Sigmoid colon (tissue), 4 donors: ENCODE measurements around the gene KRTAP4-12.
"Not testable (repeated sequence)": the region's sequence is repeated elsewhere in the genome, so short reads cannot be mapped to it uniquely, and the experiment has no call there.

ENCODE experiments used
- POLR2AphosphoS5 ChIP-seq, 4 donors: sonication (generic); formaldehyde crosslinking; IDR thresholded peaks; one replicate each; pipeline ENCODE4 v1.6.1; 2017; ENCODE audit warnings: antibody characterized with exemption in 4 of 4
- TF ChIP-seq, protein P1 (sequence below), 4 experiments: fragments of 450-650 bp in 3 of 4; fragments of 200-600 bp in 1 of 4; IDR thresholded peaks; one replicate each; pipeline ENCODE4 v1.5.1; 2016 to 2019; ENCODE audit warnings: antibody characterized with exemption in 4 of 4, mild to moderate bottlenecking in 3 of 4, moderate library complexity in 2 of 4

DNA sequence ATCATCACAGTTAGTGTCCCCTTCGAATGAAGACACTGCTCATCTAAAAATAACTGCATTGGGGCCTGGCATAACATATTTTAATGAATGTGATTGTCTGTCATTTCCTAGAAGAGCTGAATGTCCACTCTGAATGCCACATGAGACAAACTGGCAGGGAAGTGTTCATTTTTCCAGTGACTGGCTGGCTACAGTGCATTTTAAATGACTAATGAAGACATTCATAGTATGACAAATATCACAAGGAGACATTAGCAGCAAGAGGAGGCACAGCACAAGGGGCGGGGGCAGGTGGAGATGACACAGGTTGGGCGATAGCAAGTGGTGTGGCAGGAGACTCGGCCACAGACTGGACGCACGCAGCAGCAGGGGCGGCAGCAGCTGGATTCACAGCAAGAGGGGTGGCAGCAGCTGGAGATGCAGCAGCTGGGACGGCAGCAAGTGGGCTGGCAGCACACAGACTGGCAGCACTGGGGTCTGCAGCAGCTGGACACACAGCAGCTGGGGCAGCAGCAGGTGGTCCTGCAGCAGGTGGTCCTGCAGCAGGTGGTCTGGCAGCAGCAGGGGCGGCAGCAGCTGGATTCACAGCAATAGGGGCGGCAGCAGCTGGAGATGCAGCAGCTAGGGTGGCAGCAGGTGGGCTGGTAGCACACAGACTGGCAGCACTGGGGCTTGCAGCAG, 25.1 kb upstream of the KRTAP4-12 start:
- TF ChIP-seq, protein P1, sequence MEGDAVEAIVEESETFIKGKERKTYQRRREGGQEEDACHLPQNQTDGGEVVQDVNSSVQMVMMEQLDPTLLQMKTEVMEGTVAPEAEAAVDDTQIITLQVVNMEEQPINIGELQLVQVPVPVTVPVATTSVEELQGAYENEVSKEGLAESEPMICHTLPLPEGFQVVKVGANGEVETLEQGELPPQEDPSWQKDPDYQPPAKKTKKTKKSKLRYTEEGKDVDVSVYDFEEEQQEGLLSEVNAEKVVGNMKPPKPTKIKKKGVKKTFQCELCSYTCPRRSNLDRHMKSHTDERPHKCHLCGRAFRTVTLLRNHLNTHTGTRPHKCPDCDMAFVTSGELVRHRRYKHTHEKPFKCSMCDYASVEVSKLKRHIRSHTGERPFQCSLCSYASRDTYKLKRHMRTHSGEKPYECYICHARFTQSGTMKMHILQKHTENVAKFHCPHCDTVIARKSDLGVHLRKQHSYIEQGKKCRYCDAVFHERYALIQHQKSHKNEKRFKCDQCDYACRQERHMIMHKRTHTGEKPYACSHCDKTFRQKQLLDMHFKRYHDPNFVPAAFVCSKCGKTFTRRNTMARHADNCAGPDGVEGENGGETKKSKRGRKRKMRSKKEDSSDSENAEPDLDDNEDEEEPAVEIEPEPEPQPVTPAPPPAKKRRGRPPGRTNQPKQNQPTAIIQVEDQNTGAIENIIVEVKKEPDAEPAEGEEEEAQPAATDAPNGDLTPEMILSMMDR (IDR thresholded peaks at IDR 0.05) = not testable (repeated sequence)
- not testable (repeated sequence) for TF ChIP-seq POLR2AphosphoS5 (IDR thresholded peaks at IDR 0.05)
